ENCODE results near the gene MYLK4.

The MYLK4 gene

DNA sequence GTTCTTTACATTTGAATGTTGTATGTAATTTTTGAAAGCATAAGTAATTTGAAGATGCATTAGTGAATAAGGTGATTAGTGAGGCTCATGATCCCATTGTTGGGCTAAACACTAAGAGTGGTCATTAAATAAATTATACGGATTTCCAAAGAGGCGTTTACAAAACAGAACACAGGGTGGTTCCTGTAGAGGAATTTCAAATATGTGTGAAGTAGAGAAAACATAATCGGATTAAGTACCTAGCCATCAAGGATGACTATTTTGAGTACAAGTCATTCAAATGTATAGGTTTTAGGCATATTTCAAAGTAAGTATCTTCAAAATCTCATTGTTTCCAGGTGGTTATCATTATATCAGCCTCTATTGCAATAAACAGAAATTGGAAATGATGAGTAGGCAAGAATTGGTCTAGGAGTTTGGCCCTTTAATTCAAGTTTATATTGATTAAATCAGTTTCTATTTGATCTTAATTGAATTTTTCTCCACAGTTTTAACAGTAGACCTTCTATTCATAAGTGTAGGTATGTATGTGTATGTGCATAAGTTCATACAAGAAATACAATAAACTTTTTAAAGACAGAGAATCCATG, 94.8 kb downstream of the MYLK4 start:
- DNase-seq, result no peak

DNA sequence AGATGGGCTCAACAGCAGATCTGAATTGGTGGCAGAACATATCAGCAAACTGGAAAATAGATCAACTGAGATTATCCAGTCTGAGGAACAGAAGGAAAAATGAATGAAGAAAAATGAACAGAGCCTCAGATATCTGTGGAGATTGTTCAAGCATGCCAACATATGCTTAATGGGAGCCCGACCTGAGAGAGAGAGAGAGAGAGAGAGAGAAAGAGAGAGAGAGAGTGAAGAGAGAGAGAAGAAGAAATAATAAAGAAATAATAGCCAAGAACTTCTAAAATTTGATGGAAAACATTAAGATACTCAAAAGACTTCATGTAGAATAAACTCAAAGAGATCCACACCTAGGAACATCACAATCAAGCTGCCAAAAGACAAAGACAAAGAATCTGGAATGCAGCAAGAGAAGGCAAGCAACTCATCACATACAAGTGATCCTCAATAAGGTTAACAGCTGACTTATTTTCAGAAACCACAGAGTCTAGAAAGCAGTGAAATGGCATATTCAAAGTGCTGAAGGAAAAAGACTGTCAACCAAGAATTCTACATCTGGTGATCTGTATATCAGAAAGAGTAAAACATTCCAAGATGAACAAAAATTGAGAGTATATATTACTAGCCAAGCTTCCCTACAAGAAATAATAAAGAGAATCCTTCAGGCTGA, 97.2 kb downstream of the MYLK4 start:
- no peak for DNase-seq

DNA sequence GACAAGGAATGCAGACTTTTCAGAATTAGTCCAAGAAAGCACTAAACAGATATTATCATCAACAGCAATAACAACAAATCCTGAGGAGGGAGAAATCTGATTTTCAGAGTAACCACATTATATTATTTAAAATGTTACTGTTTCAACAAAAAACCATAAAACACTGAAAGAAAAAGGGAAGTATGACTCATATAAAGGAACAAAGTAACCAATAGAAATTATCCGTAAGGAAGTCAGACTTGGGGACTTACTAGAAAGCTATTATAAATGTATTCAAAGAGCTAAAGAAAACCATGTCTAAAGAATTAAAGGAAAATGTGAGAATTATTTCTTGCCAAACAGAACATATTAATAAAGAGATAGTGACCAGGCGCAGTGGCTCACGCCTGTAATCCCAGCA, 98.1 kb downstream of the MYLK4 start:
- DNase-seq, result no peak

DNA sequence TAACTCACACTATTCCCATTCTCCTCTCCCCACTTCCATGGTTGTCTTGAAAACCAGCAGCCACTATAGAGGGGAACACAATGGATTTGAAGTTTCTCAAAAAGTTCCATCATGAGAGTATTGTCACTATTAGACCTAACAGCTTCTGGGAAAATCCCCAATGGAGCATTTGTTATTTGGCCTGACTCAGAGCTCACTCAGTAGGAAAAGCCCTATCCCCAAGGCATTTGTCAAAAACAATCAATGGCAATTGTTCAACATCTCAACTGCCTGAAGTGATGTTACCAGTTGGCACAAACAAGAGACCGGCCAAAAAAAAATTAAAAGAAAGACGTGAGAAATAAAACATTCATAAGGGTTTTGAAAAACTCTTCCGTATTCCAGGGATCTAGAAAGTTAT, 98.8 kb downstream of the MYLK4 start:
- DNase-seq, result no peak

DNA sequence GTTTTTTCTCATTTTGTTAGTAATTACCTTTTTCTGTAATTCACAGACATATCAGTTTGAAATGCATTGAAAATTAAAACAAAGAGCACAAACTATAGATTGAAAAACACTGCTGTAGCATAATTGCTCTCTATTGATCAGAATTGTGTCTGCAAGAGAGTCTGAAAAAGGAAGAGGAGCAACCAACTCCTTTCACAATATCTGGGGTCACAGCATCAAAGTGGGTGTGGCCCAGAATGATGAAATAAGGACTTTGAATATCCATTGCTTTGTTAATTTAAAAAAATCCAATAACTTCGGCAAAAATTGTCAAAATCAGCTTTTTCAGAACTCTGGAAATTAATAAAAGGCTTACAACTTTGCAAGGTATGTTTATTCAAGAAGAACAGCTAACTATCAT, 99.2 kb downstream of the MYLK4 start:
- no peak for DNase-seq

DNA sequence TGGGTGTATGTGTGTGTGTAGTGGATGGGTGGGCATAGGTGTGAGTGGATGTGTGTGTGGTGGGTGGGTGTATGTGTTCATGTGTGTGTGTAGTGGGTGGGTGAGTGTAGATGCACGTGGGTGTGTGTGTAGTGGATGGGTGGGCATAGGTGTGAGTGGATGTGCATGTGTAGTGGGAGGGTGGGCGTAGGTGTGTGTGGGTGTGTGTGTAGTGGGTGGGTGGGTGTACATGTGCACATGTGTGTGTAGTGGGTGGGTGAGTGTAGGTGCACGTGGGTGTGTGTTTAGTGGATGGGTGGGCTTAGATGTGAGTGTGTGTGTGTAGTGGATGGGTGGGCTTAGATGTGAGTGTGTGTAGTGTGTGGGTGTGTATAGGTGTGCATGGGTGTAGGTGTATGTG, 104.4 kb downstream of the MYLK4 start:
- no peak for DNase-seq

DNA sequence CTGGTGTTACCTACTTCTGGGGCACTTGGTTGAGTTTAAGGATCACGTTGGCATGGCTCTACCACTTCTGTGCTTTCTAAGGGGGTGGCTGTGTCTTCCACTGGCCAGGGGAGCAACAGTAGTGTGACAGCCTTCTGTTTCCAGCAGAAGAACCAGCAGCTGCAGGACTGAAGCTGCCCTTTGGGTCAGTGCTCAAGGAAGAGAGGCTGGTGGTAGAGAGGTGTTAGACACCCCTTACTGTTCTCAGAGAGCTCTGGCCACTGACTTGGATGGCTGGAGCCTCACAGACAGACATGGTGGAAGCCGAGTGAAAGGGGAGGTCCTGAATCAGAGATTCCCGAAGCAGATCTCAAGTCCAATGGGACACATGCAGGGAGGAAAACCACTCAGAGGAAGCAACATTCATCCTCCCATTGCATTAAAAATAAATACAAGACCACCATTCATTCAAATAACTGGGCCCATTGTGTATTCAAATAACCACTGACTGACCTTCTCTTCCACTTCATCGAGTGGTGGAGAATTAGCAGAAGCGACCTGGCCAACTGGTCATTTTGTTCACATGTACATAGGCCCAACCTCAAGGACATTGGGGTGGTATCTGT, 106.7 kb downstream of the MYLK4 start:
- no peak for DNase-seq

DNA sequence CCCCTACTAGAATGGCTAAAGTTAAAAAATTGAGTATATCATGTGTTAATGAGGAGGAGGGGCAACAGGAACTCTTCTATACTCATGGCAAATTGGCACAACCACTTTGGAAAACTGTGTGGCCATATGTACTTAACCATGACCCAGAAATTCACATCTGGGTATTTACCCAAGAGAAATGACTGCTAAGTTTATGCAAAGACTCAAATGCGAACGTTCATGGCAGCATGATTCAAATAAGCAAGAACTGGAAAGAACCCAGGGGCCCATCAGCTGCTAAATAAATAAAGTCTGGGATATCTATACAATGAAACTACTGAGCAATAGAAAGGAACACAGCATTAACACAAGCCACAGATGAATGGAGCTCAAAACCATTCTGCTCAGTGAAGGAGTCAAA, 107.6 kb downstream of the MYLK4 start:
- no peak for DNase-seq

DNA sequence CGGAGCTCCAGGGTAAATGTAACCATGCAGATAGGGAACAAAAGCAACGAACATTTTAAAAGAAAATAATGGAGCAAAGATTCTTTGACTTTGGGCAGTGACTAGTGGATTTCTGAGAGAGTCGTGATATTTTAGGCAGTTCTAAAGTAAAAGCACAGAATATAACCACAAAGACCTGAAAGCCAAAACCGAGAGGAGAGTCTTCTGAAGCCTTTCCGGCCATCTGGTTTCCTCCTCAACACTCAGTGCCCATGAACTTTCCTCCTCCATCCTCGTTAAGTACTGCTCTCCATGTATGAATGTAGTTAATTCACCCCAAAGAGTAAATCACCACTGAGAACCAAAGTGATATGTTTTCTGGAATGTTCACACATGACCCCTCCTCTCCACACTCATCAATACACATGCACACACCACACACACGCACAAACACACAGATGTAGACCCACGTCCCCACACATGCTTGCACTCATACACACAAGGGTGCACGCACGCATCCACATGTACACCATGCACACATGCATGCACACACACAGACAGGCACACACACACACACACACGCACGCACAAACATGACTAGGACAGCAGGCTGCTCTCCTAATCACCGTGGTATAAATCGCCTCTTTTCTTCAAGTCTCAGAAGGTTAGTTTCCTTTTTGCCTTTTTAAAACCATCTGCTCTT, 109.5 kb downstream of the MYLK4 start:
- no peak for DNase-seq

DNA sequence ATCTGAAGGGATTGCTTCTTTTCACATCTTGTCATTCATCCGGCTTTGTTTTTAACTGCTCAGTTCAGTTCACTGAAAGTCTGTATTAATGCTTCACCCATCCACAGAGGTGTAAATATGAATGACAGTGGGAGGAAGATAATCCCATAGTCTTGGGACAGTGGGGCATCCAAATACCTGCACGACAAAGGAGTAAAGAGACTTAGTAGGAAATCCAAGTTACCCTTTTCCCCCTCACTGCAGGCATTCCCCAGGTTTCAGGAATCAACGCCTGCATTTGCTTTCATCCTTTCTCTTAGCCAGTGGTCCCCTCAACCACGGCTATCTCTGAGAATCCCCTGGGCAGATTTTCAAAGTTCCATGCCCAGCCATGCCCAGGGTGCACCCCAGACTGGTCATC, 110.2 kb downstream of the MYLK4 start:
- no peak for DNase-seq

DNA sequence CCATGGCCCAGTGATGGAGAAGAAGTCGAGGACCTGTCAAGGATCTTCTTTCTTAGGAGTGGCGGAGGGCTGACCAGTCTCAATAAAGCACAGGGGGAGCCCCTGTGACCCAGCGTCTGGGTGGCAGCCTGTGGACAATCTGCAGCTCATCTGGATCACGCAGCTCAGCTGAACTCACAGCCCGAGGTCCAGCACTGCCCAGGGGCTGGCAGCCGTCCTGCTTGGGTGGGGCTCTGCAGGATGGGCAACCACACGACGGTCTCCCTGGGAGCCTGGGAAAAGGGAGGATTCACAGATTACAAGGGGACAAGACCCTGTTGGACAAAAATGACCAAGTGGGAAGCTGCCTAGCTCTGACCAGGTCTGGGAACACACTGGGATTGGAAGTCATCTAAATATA, 110.8 kb downstream of the MYLK4 start:
- no peak for DNase-seq

DNA sequence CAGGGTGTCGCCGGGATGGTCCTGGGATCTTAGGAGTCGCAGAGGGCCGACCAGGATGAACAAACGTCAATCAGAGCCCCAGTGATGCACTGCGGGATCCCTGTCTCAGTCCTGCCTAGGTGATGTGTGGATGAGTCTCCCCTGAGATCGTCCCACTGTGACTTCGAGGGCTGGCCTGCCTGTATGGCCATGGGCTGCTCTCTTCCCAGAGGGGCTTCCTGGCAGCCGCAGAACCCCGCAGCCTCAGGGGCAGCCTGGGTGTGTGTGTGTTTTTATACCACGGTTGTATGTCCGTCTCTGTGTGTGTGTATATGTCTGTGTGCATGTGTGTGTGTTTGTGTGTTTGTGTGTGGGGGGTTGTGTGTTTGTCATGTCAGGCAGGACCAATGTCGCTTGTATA, 111.6 kb downstream of the MYLK4 start:
- no peak for DNase-seq

DNA sequence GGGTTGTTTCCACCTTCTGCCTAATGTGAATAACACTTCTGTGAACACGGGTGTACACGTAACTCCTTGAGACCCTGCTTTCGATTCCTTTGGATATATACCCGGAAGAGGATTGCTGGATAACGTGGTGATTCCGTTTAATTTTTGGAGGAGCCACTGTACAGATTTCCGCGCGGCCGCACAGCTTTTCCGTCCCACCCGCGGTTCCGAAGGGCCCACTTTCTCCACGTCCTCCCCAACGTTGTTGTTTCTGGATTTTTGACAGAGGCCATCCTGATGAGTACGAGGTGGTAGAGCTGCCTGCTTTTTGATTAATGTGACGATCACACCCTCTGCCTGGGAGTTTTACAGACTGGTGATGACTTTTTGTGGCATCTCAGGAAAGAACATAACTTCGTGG, 114.0 kb downstream of the MYLK4 start:
- DNase-seq, result no peak

DNA sequence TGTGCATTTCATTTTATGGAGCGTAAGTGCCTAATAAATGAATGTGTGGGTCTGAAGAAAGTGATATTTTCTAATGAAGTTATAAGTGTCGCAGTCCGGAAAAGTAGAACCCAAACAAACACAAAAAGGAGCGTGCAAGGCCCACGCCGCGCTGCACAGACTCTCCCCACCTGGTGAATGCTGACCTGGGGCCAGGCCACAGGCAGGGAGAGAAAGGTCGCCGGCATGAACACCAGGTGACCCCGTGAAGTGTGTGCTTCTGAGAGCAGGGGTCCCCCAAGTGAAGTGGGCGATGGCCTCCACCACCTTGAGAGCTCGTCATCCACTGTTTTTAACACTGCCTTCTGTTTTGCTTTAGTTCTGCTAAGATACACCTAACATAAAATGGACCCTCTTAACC, 114.8 kb downstream of the MYLK4 start:
- DNase-seq, result no peak

DNA sequence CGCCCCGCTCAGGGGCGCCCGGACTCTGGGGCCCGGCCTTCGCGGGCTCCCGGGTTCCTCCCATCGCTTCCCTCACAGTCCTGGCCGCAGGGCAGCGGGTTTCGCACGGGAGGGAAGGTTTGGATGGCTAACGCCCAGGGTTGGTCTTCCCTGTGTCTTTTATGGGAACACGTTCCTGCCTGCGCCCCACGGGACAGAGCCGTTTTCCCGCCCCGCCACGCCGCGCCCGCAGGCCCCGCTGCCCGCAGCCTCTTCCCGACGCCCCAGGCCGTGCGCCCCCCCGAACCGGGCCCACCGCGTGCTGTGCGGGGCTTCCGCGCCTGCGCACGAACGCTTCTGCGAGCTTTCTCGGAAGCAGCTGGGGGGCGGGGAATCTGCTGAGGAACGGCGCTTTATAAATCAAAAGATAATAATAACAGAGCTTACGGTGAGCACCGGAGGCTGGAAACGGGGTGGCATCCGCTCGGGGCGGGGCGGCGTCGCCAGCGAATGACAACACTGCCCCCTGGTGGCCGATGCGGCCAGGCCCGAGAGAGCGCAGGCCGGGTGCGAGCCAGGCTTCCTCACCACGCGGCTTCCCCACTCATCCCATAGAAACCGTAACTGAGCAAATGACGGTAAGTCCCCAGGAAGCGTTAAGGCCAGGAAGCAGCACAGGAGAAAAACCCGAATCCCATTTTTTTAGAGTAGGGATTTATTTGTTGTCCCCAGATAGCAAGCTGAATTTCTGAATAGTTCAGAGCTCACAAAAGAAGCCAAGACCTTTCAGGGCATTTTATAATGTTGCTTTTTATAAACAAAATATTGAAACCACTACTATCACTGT, 116.4 kb downstream of the MYLK4 start:
- peak; percentile 78 for DNase-seq

DNA sequence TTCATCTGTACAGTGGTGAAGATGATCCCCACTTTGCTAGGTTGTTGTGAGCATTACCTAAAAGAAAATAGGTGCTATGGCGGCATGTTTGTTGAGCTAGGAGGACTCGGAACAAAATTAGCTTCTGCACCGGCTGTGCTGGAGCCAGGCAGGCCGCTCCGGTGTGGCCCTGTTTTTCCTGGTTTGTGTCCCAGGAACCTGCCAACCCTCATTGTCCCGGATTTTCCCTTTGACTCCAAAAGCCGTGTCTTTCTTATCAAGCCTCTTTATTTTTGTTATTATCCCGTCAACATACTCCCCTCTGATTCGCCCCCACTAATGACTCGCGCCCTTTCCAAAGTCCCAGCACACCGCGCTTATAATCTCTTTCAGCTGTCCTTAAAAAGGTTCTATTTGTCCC, 117.0 kb downstream of the MYLK4 start:
- no peak for DNase-seq

DNA sequence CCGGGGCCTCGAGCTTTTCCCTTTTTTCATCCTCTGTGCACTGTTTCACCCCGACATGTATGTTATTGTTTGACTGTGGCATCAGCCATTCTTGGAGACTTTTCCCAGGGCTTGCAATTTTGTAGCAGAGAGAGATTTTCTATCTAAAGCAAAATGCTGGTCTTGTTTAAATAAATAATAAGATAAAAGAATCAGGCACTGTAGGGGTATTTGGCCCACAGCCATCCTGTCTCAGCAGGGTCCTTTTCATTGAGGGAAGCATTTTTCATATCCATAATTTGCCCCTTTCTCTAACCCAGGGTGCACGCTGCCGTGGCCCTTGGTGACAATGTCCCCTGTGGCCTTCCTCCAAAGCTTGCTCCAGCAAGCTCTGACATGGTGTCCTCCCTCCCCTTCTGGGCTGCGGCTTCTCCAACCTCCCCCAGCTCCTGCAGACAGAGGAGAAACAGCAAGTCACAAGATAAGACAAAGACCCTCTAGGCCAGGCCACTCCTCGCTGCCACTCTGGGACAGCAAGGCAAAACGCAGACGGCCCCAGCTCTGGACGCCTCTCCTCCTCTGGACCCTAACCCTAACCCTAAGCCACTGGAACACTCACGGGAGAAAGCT, 117.6 kb downstream of the MYLK4 start:
- DNase-seq, result no peak

DNA sequence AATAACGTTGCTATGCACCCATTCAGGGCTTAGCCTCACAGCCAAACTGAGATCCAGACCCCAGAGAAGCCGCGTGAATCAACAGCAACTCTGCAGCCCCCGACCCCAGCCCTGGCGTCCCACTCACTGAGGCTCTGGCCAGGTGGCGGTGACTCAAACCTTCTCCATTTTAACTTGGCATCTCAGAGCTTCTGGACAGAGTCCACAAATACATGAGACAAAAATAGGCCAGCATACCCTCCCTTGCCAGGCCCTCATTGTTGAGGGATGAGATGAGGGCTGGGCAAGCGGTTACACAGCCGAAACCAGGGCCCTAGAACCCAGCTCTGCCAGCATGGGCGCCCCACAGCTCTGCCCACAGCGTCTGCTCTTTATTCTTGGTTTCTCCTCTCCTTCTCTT, 118.4 kb downstream of the MYLK4 start:
- DNase-seq, result no peak

DNA sequence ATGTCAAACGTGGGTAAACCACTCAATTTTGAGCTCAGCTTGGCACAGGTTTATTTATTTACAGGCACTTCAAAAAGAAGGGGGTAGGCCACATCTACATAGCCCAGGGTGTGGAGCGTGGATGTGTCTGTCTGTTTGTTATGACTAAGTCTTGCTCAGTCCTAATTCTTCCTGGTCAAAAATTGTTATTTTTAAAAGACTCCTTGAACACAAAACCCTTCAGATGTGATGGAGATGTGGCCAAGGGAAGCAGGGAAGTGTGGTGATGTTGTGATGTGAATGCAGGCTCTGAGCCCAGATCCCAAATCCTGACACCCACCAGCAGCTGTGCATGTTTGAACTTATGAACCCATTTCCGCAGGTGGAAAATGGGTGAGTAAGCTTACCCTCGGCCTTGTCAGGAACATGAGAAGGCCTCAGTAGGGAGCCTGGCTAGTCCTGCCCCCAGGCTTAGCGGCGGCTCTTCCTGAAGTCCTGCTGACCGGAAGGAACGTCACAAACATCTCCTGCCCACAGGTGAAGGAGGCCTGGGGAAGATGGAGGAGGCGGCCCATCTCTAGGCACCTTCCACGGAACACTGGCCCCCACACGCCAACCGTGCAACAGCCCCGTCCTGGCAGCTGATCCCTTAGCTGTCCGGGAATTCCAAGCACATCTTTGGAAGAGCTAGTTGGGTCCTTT, 119.7 kb downstream of the MYLK4 start:
- no peak for DNase-seq

DNA sequence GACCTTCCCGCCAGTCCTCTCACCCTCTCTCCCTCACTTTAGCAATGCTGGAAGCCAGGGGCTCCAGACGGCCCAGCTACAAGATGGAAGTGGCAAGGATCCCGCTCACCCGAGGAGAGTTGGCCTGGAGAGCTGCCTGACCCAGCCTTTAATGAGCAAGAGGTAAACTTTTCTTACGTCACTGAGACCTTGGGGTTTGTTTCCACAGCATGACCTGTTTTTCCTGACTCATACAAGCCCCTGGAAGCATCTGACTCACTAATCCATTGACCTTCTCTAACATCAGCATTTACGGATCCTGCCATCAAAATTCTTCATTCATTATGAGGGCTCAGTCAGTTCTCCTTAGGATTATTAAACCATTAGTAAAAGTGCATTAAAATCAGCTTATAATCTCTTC, 120.4 kb downstream of the MYLK4 start:
- no peak for DNase-seq

DNA sequence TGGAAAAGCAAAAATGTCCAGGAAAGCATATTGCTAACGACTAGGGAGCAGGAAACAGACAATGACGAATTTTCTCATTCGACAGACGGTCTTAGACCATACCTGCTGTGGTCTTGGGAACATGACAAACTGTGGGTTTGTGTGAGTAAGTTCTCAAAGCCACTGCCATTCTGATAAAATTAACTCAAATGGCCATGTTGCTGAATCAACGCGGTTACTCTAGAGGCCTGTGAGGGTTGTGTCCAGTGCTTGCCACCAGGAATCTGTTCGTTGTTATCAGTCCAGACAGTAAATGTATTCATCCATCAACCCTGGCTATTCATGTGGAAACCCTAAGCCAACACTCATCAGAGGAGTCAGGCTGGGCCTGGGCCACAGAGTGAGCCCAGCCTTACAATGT, 124.3 kb downstream of the MYLK4 start:
- DNase-seq, result no peak

DNA sequence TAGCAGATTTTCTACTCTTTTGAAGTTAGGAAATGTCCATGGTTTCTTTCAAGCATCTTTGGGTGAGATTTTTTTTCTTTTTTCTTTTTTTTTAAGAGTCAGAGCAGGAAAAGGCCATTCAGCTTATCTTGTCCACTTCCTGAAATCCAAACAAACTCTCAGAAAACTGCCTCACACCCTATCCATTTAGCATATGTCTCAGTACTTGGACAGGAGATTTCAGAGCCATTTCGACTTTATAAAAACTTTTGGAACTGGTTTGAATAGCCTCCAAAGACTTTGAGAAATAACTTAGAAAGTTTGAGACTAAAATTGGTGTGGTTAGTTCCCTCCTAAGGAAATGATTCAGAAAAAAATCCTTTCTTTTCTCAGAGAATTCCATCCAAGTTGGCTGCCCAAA, 125.1 kb downstream of the MYLK4 start:
- no peak for DNase-seq

All from NCI-H774 (cell line).